Hematopoietic multipotent progenitor cell treated with erythropoietin and hydrocortisone succinate and interleukin-3 and kit ligand, for 4 days (in vitro differentiated cells): ENCODE measurements around the gene KCNH2.
A peak's percentile ranks its signal among the peaks of the same experiment; 100 is the strongest.

Experiments used
- DNase-seq: peaks from one replicate; pipeline ENCODE4 v3.0.0-alpha.2; 2015

Gene KCNH2

DNA sequence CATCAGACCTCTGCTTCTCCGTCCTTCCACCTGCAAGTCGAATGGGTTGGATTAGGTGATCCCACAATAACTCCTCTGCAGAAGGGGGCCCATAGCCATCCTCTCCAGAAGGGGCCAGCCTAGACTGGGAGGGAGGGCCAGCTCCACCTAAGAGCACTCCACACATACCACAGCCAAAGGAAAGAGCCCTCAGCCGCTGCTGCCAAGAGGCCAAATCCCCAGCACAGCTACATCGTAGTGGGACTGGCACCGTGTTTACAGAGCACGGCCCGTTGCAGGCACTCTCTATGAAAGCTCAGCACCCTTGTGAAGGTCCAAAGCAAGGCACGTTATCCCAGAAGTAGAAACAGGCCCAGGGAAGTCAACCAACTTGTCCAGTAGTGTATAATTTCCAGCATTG is 5.4 kb downstream of the KCNH2 start:
- DNase-seq, result no peak

DNA sequence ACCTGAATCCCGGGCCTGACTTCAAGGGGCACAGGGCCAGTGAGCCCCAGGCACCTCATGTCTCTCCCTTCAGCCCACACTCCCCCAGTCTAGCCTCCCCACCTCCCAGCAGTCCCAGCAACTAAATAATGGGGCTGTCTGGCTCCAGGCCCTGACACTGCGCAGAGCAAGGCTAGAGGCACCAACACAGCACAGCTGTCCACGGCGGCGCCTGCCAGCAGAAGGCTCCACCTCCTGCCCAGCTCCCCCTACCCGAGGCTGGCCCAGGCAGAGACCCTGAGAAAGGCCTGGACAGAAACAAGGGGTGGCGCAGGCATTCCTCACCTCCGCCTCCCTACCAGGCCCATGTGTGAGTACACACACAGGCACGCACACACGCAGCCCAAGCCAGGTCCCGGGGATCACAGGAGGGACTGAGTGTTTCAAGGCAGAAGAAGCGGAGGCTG is 6.1 kb downstream of the KCNH2 start:
- no peak for DNase-seq

DNA sequence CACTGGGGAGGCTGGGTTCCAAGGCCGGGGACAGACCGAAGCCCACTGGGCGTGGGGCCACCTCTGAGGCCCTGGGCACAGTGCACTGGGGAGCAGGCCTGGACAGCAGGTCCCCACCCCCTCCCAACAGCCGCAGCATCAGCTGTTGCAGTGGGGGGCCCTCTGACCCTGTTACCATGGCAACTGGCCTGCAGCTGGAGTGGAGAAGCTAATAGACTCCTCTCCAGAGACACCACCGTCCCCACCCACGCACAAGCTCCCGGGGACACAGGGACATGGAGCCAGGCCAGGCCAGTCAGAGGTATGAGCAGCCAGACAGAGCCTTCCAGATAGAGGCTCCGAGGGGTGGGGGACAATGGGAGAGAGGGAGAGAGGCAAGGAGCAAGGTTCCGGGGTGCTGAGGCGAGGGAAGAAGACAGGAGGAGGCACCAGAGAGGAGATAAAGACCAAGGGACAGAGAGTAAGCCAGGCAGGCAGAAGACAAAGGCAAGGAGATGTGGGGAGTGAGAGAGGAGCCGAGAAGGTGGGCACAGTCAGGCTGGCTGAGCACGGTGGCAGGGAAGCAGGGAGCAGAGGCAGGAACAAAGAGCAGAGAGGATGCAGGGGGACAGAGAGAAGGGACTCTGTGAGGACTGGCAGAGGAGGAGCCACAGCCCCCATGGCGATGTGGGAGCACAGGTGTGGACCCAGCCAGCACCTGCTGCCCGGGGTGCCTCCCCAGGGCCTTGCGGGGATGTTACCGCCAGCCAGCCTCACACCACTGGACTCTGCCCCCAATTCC is 6.7 kb downstream of the KCNH2 start:
- DNase-seq, result no peak

DNA sequence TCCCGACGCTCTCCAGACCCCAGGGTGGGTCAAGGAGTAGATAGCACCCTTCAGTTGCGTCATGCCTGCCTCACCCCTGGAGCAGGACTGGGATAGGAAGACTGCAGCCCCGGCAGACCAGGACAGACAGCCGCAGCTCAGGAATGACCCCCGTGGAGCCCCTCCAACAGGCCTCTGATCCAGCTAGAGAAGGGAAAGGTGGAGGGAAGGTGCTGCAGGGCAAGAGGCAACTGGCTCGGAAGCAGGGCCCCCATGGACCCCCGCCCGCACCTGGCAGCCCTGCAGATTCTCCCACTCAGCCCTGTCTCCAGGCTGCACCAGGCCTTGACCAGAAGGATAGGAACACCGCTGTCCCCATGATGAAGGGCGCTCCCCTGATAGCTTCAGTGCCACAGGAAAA is 7.7 kb downstream of the KCNH2 start:
- no peak for DNase-seq

DNA sequence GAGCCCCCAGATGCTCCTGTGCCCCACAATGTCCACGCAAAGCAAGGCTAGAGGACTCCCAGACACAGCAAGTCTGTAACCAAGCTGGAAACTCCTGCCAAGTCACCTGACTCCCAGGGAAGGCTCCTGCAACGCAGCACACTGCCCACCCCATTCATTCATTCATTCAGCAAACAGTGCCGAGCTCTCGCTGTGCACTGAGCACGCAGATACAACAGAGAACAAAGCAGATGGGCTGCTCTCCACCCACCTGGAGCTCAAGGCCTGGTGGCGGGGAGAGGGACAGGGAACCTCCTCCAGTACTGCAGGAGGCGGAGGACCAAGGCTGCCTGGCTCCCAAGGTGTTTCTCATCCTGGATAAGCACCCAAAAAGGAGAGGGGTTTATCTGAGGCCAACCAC is 8.6 kb downstream of the KCNH2 start:
- no peak for DNase-seq

DNA sequence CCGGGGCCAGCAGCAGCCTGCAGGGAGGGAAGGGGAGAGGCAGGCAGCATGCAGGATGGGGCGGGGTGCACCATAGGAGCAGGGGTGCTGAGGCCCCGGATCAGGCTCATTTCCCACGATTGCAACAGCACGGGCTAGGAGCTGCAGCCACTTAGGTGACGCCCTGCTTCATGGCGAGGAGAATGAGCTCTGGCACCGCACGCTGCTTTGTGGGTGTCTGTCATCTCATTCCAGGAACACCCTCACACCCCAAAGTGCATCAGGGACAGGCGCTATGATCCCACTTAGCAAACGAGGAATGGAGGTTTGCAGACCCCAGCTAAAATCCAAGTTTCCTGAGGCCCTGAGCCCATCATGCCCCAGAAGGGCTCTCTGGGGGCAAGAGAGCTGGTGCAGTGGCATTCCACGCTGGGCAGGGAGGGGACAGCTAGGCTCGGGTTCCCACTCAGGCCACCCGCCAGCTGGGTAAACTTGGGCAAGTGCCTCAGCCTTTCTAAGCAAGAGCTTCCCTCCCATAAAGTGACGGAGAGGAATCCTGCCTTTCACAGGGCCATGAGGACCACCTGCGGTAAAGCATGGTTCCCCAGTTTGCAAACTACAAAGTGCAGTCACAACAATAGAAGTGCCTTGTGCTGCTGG is 9.3 kb downstream of the KCNH2 start:
- no peak for DNase-seq

DNA sequence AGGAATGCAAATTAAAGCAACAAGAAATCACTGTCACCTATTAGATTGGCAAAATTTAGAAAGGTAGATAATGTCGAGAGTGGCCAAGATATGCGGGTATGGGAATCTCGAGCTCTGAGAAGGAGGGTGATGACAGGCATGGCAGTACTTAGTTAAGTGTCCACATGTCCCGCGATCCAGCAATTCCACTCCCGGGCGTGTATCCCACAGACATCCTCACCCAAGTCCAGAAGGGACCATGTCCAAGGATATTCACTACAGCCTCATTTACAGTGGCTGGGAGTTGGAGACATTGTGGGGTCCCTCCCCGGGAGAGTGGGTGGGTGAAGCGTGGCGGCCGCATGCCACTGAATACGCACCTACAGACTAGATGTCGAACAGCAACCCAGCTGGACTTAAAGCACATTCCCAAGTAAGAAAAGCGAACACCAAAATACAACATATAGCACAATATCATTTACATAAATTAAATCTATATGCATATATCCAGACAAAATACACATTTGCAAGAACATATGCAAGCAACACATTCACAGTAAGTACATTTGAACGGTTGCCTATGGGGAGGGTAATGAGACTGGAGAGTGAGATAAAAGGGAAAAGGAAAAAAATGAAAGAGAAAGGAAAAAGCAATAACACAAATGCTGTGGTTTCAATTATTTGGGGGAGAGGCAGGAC is 9.9 kb downstream of the KCNH2 start:
- DNase-seq, result no peak

DNA sequence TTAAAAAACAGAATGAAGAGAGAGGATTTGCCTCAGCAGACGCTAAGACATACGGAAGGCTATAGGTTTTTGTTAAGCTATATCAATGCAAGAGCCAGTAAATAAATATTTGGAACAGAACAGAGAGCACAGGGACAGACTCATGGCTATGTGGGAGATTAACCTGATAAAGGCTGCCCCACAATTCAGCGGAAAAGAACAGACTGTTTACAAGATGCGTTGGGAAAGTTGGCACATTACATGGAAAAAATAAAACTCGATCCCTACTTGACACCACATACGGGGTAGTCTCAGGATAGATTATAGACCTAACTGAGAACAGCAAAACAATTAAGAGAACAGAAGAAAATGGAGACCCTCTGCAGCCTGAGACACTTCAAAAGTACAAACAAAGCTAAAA is 10.8 kb downstream of the KCNH2 start:
- DNase-seq, result no peak

DNA sequence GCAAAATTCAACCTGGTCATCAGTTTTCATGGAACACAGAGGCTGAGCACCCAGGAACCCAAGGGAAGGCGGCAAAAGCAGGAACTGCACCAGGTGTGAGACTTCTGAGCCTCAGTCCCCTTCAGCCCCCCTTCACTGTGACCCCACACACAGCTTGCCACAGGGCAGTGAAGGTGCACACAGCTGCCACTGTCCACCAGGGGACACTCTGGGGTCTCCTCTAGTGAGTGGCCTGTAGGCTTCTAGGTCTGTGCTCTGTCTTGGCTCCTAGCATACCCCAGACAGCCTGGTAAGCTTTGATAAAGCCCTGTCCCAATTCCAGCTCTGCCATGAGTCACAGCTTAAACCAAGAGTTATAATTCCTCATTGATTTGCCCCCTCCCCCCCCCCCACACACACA is 12.1 kb downstream of the KCNH2 start:
- peak; percentile 68 for DNase-seq

DNA sequence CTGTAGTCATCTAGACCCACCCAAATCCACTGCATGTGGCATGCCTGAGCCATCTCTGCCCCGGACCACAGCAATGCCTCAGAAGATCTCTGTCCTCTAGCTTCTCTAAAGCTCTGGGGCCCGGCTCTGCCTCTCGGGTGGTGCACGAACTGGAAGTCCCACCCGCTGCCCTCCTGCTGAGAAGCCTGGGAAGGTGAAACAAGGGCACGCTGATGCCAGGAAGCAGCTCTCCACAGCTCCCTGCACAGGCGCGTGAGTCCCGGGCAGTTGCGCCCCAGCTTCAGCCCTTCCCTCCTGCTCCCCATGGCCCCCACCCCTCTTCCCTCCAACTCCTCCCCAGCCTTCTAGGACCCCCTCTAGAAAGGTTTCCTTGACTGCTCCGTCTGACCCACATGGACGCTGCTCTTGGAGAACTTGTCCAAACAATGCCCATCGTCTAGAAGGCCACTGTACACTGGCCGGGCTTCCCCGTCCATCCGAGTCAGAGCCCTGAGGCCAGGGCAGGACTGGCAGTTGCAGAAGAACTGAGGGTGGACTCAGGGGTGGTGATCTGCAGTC is 12.8 kb downstream of the KCNH2 start:
- DNase-seq, result peak; percentile 21

DNA sequence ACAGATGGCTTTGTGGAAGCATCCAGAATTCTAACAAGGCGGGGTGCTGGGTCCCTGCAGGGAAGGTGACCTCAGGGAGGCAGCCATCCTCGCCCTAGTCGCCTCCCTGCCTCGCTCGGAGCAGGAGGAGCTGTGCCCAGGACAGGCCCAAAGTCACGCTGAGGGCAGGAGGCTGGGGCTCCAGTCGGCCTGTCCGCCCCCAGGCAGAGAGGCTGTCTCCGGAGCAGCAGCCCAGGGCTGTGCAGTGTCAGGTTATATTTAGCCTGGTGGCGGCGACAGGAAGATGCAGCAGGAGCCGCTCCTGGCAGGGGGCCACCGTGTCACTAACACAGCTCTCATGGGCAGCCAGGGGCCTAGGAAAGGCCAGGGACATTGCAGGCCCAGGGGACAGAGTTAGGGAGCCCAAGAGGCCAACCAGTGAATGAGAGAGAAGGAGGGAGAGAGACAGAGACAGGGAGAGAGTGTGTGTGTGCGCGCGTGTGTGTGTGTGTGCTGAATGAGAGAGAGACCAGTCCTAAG is 13.5 kb downstream of the KCNH2 start:
- peak; percentile 80 for DNase-seq

DNA sequence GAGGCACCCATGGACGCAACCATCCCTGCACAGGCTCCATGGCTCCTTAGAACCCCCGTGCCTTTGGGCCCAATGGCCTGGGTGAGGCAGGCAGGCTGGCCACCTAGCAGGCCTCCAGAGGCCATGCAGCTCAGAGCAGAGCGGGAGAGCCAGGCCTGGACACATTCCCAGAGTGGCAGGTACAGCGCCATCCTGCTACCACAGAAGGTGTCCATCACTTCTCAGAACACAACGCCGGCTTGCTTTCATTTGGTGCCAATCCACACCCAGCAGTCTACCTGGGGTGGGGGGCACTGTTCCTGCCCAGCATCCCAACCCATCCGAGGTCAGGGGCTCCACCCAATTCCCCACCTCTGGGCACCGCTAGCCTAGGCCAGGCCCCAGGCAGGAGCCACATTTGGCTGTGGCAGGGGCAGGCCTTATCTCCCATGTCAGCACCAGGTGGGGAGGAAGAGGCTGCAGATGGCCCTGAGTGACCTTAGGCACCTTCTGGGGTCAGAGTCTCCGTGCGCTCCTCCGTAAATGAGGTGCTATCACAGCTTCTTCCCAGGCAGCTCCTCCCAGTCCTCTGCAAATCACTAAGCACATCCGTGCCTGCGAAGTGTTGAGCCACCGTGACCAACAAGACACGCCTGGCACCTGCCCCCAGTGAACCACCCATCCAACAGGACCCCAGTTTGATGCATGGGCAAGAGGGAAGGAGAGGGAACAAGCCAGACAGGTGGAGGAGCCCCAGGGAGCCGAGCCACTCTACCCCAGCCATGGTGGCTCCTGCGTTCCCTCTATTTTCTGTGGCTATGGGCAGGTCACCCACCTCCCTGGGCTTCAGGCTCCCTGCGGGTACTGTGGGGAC is 14.2 kb downstream of the KCNH2 start:
- DNase-seq, result peak; percentile 19

DNA sequence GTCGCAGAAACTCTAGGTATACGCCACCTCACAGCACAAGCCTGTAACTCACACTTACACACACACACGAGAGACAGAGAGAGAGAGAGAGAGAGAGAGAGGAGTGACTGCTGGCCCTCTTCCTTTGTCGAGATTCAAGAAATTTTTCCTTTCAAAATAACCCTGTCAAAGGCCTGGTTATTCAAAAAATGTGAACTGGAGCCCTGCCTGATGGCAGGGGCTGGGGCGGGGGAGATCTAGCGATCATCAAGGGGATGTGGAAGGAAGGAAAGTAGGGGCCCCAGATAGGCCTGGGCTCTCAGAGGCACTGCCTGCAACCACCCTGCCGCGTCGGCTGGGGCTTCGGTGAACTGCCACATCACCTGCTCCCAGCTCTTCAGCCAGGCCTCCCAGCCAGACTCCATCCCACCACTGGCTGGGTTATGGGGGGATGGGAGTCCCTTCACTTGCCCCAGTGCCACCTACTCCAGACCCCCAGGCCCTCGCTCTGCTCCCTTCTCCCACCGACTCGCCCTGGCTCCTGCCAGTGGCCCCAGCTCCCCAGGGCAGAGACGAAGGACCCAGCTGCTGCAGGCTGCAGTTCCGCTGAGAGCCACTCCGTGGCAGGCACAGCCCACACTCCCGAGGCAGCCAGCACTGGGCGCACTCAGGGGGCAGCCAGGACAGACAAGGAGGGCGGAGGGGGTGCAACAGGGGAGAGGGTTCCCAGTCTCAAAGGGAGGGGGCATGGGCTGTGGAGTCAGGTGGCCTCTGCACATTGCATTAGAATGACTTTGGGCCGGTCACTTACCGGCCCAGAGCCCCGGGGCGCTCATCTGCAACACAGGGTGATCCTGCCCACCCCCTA is 15.3 kb downstream of the KCNH2 start:
- peak; percentile 90 for DNase-seq

DNA sequence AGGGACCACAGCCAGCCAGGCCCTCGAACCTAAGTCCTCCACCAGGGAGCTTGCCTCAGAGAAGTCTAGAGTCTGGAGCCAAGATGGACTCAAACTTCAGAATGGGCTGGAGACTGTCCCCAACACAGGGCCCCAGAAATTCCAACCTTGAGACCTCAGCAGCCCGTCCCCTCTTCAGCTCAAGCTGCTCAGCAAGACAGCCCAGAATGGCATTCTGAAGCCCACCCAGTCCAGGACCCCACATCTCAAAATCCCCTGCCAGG is 15.9 kb downstream of the KCNH2 start:
- no peak for DNase-seq

DNA sequence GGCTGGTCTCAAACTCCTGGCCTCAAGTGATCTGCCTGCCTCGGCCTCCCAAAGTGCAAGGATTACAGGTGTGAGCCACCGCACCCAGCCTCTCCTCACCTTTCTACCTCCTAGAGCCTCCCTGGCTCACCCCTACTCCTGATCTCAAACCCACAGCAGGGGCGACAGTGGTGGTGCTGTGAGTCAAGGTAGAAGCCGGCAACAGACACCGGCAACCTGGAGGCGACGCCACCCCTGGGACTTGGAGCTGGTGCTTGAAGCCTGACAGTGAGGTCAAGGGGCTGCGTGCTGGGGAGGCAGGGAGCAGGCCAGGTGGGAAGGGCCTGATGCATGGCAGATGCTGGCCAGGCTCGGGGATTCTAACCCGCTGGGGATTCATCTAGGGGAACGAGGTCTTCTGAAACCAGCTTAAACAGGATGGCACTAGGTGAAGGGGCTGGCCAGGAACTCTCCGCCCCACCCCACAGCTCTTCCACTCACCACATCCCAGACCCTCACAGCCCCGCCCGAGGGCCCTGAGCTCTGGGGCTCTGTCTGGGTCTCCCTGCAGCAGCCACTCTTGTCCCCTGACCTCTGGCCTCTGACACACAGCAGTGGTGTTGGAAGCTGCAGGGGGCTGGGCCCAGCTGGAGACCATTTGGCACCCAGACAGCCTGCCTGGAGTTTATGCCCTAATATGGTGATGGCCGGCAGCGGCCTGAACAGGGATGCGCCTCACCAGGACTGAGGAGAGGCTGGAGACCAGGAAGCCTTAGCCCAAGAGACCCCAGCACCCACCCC is 16.4 kb downstream of the KCNH2 start:
- DNase-seq, result peak; percentile 55

DNA sequence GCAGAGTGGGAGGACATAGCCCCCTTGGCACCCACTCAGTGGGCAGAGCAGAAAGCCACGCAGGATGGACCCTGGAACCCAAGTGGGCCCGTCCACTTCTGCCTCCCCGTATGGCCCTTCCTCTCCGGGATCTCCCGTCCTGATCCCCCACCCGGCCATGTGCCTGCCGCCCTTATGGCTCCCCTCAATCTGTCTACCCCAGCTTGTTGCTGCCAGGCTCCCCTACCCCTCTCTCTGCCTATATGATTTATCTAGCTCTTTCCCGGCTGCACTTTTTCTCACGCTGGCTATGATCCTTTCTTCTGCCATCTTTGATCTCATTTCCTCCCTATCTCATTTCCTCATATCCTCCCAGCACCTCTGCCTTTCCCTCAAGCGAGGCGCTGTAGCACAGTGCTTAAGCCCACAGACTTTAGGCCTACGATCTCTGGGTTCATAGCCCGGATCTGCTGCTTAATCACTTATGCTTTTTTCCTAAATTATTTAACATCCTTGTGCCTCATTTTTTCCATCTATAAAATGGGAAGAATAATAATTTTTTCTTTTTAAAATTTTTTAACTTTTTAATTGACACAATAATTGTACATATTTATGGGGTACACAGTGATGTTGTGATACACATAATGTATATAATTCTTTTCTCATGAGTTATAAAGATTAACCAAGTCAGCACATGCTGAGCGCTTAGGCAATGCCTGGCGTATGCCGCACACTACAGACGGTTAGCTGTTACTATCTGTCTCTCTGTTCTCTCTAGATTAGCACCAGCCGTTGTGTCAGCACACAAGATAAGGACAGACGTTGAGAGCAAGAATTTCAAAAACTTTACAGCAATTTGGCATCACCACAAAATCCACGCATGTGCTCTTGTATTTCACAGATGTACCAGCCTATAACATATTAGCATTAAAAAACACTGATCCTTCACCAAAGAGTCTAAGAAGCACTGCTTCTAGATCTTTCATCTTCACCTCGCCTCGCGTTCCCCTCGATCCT is 18.1 kb downstream of the KCNH2 start:
- DNase-seq, result peak; percentile 98

DNA sequence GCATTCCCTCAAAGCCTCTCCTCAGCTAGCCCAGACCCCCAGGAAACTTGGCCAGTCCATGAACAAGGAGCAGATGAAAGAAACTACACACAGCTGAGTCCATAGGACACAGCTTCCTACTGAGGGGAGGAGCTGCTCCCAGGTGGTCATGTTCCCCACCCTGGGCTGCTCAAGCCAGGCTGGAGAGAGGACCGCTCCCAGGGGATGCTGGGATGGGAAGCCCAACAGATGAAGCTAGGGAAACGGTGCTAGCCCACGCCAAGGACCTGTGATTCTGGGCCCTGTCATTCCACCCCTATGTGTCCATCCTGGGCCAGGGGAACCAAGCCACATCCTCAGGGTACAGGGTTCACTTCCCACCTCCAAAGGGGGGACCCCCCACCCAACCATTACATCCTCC is 19.0 kb downstream of the KCNH2 start:
- peak; percentile 24 for DNase-seq

DNA sequence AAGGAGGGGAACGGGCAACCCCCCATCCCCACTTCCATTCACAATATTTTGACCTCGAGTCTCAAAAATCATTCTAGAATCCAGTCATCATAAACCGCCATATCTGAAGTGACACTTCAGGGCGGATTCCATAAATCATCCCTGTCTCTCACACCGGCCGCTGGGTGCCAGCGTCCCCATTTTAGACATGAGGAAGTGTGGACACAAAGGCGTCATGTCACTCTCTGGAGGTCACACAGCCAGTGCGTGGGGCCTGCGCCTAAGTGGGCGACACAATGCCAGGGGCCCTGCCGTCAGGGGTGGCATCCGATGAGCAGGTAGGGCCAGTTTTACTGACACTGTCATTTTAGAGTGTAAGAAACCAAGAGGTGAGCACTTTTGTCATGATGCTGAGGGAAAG is 19.5 kb downstream of the KCNH2 start:
- peak; percentile 66 for DNase-seq

DNA sequence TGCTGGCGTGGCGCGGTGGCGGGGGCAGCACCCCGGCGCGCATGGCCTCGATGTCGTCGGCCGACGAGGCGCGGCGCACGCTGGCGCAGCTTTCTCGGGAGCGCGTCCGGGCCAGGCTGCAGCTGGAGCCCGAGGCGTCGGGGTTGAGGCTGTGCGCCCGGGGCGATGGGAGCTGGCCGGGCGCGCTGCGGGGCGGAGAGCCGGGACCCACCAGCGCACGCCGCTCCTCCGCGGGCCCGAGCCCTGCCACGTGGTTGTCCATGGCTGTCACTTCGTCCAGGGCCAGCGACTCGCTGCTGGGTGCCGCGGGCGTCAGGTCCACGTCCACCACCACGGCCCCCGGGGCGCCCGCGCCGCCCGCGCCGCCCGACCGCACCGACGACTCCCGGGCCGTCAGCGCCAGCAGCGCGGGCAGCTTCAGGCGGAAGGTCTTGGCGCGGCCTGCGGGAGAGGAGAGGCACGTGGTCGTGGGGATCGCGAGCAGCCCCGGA is 20.0 kb downstream of the KCNH2 start:
- DNase-seq, result peak; percentile 21
